Mammary epithelial cell (primary cell): ENCODE results near the gene CDCA8.

Experiments
- CTCF ChIP-seq, 2 donors: IDR thresholded peaks in 1 of 2; conservative IDR thresholded peaks in 1 of 2; 2 replicates each; pipeline ENCODE4 v1.5.1; 2011 to 2012; ENCODE audit warnings: inconsistent platforms in 2 of 2, low read length in 2 of 2, mild to moderate bottlenecking in 2 of 2, control low read depth in 1 of 2, low read depth in 1 of 2; ENCODE audit not compliant: insufficient read depth in 1 of 2; ENCODE audit errors: extremely low read depth in 1 of 2
- EZH2 ChIP-seq: IDR thresholded peaks from 2 replicates; pipeline ENCODE4 v1.6.1; 2012; ENCODE audit warnings: low read length, inconsistent platforms, borderline replicate concordance

- no peak for TF ChIP-seq CTCF (conservative IDR thresholded peaks at IDR 0.05 in 1 of 2, IDR thresholded peaks at IDR 0.05 in 1 of 2; ENCODE audit: extremely low read depth in 1 of 2, insufficient read depth in 1 of 2, low read depth in 1 of 2, low read length in 2 of 2)
- no peak for TF ChIP-seq EZH2
Observed at GRCh38 chr1:37656026-37656425, 36.3 kb upstream of the CDCA8 start.
